Glutamatergic neuron (in vitro differentiated cells): Measurements from ENCODE around the gene DHRS4L2. TPM values are rescaled to one million over a fixed set of nuclear protein-coding genes. Genes with fewer than 3 reads are reported as not detected.
A peak's percentile ranks its signal among the peaks of the same experiment; 100 is the strongest.
"Not testable (repeated sequence)": the region's sequence is repeated elsewhere in the genome, so short reads cannot be mapped to it uniquely, and the experiment has no call there.

Experiments used
- DNase-seq: peaks from one replicate; pipeline ENCODE4 v3.0.0; 2022
- H3K27ac Mint-ChIP-seq: one replicate; pipeline ENCODE4 v1.8.0; 2020; ENCODE audit warnings: mild to moderate bottlenecking, mixed read lengths, inconsistent platforms; ENCODE audit not compliant: unreplicated experiment
- H3K27me3 Mint-ChIP-seq: one replicate; pipeline ENCODE4 v1.8.0; 2020; ENCODE audit warnings: mild to moderate bottlenecking, moderate library complexity, mixed read lengths, inconsistent platforms; ENCODE audit not compliant: unreplicated experiment
- H3K36me3 Mint-ChIP-seq: one replicate; pipeline ENCODE4 v1.8.0; 2020; ENCODE audit warnings: mild to moderate bottlenecking, mixed read lengths, inconsistent platforms; ENCODE audit not compliant: unreplicated experiment
- H3K4me1 Mint-ChIP-seq: one replicate; pipeline ENCODE4 v1.8.0; 2020; ENCODE audit warnings: mild to moderate bottlenecking, low read depth, mixed read lengths, inconsistent platforms; ENCODE audit not compliant: unreplicated experiment
- H3K4me3 Mint-ChIP-seq: one replicate; pipeline ENCODE4 v1.8.0; 2020; ENCODE audit warnings: mild to moderate bottlenecking, mixed read lengths, inconsistent platforms; ENCODE audit not compliant: unreplicated experiment
- H3K9me3 Mint-ChIP-seq: one replicate; pipeline ENCODE4 v1.8.0; 2020; ENCODE audit warnings: mild to moderate bottlenecking, moderate library complexity, mixed read lengths, inconsistent platforms; ENCODE audit not compliant: unreplicated experiment
- CTCF ChIP-seq: fragments of 200-600 bp; sonication (generic); IDR thresholded peaks from one replicate; pipeline ENCODE4 v1.5.0; 2021; ENCODE audit not compliant: partially characterized antibody, unreplicated experiment
- total RNA-seq: library from RNA; stranded (reverse); fragmentation: NEBNext Ultra II Directional; extraction: Animal tissue kit (Norgen Biotek cat#: 25700); gene quantifications from one replicate; pipeline ENCODE4 v1.2.1, GENCODE V29; 2021; ENCODE audit not compliant: unreplicated experiment

The DHRS4L2 gene
- total RNA-seq, 1 donor from 2014 or later, result 10.4 TPM

GRCh38 chr14:24006817-24007652 lies 18.3 kb downstream of the DHRS4L2 start:
- H3K27ac Mint-ChIP-seq, H3K27me3 Mint-ChIP-seq, H3K9me3 Mint-ChIP-seq, H3K4me3 Mint-ChIP-seq, H3K36me3 Mint-ChIP-seq: not testable (repeated sequence)
- H3K4me1 Mint-ChIP-seq, result peaks cover 13% of the 10 kb centered on the region
- DNase-seq, result peak; percentile 77

- no peak for TF ChIP-seq CTCF
- Mint-ChIP-seq H3K9me3 (peaks cover 4% of the 10 kb centered on the region), H3K27ac (no peak overlapping the region), H3K27me3 (no peaks in the 10 kb centered on the region), H3K4me1 (peaks cover 13% of the 10 kb centered on the region), H3K36me3 (peaks cover 10% of the 10 kb centered on the region), H3K4me3 (peak overlapping the region; percentile 49)
- DNase-seq, result no peak
These were observed 22.3 kb downstream of the DHRS4L2 start for GRCh38 chr14:24011051-24011450.

- H3K4me3 Mint-ChIP-seq, H3K27me3 Mint-ChIP-seq, H3K9me3 Mint-ChIP-seq, DNase-seq, H3K27ac Mint-ChIP-seq: not testable (repeated sequence)
- Mint-ChIP-seq H3K36me3 (peaks cover 18% of the 10 kb centered on the region), H3K4me1 (peaks cover 13% of the 10 kb centered on the region)
These were observed 24.1 kb downstream of the DHRS4L2 start for GRCh38 chr14:24012726-24013273.

- Mint-ChIP-seq H3K4me3 (no peak overlapping the region), H3K36me3 (peaks cover 12% of the 10 kb centered on the region), H3K4me1 (peaks cover 13% of the 10 kb centered on the region), H3K9me3 (peaks cover 2% of the 10 kb centered on the region), H3K27ac (no peak overlapping the region), H3K27me3 (peaks cover 3% of the 10 kb centered on the region)
- no peak for DNase-seq
- TF ChIP-seq CTCF, result peak; percentile 92
These were observed 25.2 kb downstream of the DHRS4L2 start for GRCh38 chr14:24013654-24014514.

GRCh38 chr14:24015745-24016144 lies 27.0 kb downstream of the DHRS4L2 start:
- not testable (repeated sequence) for H3K27ac Mint-ChIP-seq, H3K9me3 Mint-ChIP-seq, H3K36me3 Mint-ChIP-seq, DNase-seq, H3K4me1 Mint-ChIP-seq, H3K4me3 Mint-ChIP-seq, H3K27me3 Mint-ChIP-seq

- H3K27ac Mint-ChIP-seq, H3K4me3 Mint-ChIP-seq, H3K9me3 Mint-ChIP-seq, H3K4me1 Mint-ChIP-seq, H3K27me3 Mint-ChIP-seq, H3K36me3 Mint-ChIP-seq, DNase-seq: not testable (repeated sequence)
These were observed 30.2 kb downstream of the DHRS4L2 start for GRCh38 chr14:24018978-24019377.
